Measurements from ENCODE around the gene SLCO6A1. TPM values are rescaled to one million over a fixed set of nuclear protein-coding genes. Genes with fewer than 3 reads are reported as not detected.

The SLCO6A1 gene, protein sequence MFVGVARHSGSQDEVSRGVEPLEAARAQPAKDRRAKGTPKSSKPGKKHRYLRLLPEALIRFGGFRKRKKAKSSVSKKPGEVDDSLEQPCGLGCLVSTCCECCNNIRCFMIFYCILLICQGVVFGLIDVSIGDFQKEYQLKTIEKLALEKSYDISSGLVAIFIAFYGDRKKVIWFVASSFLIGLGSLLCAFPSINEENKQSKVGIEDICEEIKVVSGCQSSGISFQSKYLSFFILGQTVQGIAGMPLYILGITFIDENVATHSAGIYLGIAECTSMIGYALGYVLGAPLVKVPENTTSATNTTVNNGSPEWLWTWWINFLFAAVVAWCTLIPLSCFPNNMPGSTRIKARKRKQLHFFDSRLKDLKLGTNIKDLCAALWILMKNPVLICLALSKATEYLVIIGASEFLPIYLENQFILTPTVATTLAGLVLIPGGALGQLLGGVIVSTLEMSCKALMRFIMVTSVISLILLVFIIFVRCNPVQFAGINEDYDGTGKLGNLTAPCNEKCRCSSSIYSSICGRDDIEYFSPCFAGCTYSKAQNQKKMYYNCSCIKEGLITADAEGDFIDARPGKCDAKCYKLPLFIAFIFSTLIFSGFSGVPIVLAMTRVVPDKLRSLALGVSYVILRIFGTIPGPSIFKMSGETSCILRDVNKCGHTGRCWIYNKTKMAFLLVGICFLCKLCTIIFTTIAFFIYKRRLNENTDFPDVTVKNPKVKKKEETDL
- not detected for total RNA-seq
- polyA plus RNA-seq (ENCODE audit: insufficient read depth, low read depth, low replicate concordance) = not detected
- long read RNA-seq, donor 1 = 0 reads
- long read RNA-seq, donor 2 = 0 reads
- long read RNA-seq, donor 3 = 0 reads
- long read RNA-seq, donor 4 = 0 reads
- long read RNA-seq, donor 5 = 0 reads
- long read RNA-seq, donor 6 = 0 reads
- long read RNA-seq, donor 7 = 0 reads
- long read RNA-seq, donor 8 = 0 reads
- long read RNA-seq, donor 9 = 0 reads
- long read RNA-seq, donor 10 = 0 reads

DNA sequence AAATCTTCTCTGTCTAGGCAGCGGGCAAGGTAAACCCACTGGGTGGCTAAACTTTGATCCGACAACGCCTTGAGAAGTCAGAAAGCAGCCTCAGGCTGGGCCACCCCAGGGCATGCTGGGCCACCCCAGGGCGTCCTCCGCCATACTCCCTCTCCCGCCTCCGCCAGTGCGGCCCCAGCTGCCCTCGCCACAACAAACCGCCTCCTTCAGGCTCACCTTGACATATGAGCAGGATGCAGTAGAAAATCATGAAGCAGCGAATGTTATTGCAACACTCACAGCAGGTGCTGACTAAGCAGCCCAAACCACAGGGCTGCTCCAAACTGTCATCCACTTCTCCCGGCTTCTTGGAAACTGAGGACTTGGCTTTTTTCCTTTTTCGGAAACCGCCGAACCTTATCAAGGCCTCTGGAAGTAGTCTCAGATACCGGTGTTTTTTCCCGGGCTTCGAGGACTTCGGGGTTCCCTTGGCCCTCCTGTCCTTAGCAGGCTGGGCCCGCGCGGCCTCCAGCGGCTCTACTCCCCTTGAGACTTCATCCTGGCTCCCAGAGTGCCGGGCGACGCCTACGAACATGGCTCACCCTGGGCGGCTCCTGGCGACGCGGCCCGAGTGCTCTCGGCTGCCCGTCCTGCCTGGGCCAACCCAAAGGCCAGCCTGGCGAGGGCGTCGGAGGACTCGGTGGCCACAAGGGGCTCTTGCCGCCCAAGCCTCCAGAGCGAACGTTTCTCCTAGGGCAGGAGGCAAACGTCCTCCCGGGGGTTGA, at the start of gene SLCO6A1:
SLCO6A1 (minus strand) TSS at position 731 of the 764 bp plus-strand sequence; CDS start at position 574, 157 bp downstream.
- no peak within 1 kb of the TSS for H3K27ac ChIP-seq (ENCODE audit: low read depth in 2 of 2, low read length in 2 of 2)
- H3K4me3 ChIP-seq (ENCODE audit: low read length in 3 of 3) = no peak within 1 kb of the TSS
- no peaks in the 10 kb centered on the region for H3K27me3 ChIP-seq (ENCODE audit: control insufficient read depth, insufficient read depth, low read length)
- DNase-seq = no peak
- no peaks in the 10 kb centered on the region for H3K36me3 ChIP-seq (ENCODE audit: control insufficient read depth in 2 of 3, insufficient read depth in 3 of 3, low read length in 3 of 3)
- FAIRE-seq = no peak
- H3K9ac ChIP-seq (ENCODE audit: low read length in 3 of 3) = no peak within 1 kb of the TSS
- no peaks in the 10 kb centered on the region for H3K4me1 ChIP-seq (ENCODE audit: control insufficient read depth in 2 of 3, insufficient read depth in 2 of 3, low read depth in 1 of 3, low read length in 3 of 3)
- intact Hi-C loops (cut with DNase I) = no loop called here
- TF ChIP-seq, protein P1, sequence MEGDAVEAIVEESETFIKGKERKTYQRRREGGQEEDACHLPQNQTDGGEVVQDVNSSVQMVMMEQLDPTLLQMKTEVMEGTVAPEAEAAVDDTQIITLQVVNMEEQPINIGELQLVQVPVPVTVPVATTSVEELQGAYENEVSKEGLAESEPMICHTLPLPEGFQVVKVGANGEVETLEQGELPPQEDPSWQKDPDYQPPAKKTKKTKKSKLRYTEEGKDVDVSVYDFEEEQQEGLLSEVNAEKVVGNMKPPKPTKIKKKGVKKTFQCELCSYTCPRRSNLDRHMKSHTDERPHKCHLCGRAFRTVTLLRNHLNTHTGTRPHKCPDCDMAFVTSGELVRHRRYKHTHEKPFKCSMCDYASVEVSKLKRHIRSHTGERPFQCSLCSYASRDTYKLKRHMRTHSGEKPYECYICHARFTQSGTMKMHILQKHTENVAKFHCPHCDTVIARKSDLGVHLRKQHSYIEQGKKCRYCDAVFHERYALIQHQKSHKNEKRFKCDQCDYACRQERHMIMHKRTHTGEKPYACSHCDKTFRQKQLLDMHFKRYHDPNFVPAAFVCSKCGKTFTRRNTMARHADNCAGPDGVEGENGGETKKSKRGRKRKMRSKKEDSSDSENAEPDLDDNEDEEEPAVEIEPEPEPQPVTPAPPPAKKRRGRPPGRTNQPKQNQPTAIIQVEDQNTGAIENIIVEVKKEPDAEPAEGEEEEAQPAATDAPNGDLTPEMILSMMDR (IDR thresholded peaks at IDR 0.05; ENCODE audit: borderline replicate concordance, extremely low read depth, insufficient read depth) = no peak
- no peaks in the 10 kb centered on the region for H3K9me3 ChIP-seq (ENCODE audit: control insufficient read depth in 2 of 3, insufficient read depth in 1 of 3, low read length in 3 of 3)

DNA sequence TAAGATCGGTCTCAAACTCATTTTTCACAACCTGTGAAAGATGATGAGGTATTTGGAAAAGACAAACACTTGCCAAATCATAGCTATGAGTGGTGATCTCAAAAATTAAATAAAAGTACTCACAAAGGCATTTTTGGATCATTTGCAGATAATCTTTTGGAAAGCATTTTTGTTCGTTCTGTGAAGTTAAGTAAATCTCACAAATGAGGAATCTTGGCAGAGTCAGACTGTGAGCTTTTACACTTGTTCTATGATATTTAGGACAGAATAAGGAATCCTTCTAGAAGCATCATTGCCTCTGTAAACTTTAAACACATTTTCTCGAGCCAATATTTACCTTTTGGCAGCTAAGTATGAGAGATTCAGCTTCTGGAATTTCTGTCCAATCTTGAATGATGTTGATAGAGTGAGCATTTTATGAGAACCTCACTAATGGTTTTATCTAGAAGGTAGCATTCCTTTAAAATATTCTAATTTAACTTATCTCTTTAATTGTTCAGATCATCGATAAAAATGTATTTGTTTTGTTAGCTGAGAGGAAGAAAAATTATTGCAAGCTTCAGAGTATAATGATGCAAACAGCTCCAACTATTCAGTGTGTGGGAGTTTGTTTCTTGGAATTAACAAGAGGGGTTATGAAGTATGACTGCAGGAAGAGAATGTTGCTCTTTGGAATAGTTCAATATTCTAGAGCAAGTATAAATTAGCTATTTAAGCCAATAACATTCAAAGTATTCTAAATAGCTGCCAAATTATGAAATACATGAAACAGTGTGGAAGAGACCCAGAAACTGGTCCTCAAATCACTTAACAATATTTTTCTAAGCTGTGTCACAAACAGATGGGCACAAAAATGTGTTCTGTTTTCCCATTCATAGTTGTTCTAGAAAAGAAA, 48.6 kb upstream of the SLCO6A1 start:
- Histone ChIP-seq H3K9ac (ENCODE audit: low read length in 3 of 3) (no peak overlapping the region), H3K36me3 (ENCODE audit: control insufficient read depth in 2 of 3, insufficient read depth in 3 of 3, low read length in 3 of 3) (no peaks in the 10 kb centered on the region), H3K4me1 (ENCODE audit: control insufficient read depth in 2 of 3, insufficient read depth in 2 of 3, low read depth in 1 of 3, low read length in 3 of 3) (no peaks in the 10 kb centered on the region), H3K9me3 (ENCODE audit: control insufficient read depth in 2 of 3, insufficient read depth in 1 of 3, low read length in 3 of 3) (no peaks in the 10 kb centered on the region), H3K27ac (ENCODE audit: low read depth in 2 of 2, low read length in 2 of 2) (no peak overlapping the region), H3K4me3 (ENCODE audit: low read length in 3 of 3) (no peak overlapping the region), H3K27me3 (ENCODE audit: control insufficient read depth, insufficient read depth, low read length) (no peaks in the 10 kb centered on the region)
- DNase-seq (no peak), FAIRE-seq (no peak)
- intact Hi-C loops (cut with DNase I) = no loop called here
- TF ChIP-seq, protein P1 (IDR thresholded peaks at IDR 0.05; ENCODE audit: borderline replicate concordance, extremely low read depth, insufficient read depth) = no peak

DNA sequence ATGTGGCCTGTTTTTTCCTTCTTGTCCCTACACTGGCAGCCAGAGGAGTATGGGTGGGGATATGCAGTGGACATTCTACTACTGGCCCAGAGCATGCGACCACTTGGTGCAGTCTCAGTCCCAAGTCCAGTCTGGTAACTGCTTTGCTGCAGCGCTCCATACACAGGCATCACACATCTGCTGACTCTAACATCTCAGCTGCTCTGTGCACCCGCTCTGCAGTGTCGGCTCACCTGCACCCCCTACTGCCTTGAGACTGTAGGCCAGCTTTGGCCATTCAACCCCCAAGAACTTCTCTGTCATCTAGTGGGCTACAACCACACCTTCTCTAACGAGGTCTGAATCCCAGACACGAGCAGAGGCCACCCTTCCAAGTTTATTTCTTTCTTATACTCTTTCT, 46.4 kb upstream of the SLCO6A1 start:
- no peaks in the 10 kb centered on the region for H3K4me1 ChIP-seq (ENCODE audit: control insufficient read depth in 2 of 3, insufficient read depth in 2 of 3, low read depth in 1 of 3, low read length in 3 of 3)
- FAIRE-seq = no peak
- no peaks in the 10 kb centered on the region for H3K36me3 ChIP-seq (ENCODE audit: control insufficient read depth in 2 of 3, insufficient read depth in 3 of 3, low read length in 3 of 3)
- H3K27me3 ChIP-seq (ENCODE audit: control insufficient read depth, insufficient read depth, low read length) = no peaks in the 10 kb centered on the region
- H3K9me3 ChIP-seq (ENCODE audit: control insufficient read depth in 2 of 3, insufficient read depth in 1 of 3, low read length in 3 of 3) = no peaks in the 10 kb centered on the region
- no peak overlapping the region for H3K4me3 ChIP-seq (ENCODE audit: low read length in 3 of 3)
- TF ChIP-seq, protein P1 (IDR thresholded peaks at IDR 0.05; ENCODE audit: borderline replicate concordance, extremely low read depth, insufficient read depth) = peak; percentile 28
- intact Hi-C loops (cut with DNase I) = no loop called here
- peak in 1 of 5 donors; percentile 23 for DNase-seq
- H3K27ac ChIP-seq (ENCODE audit: low read depth in 2 of 2, low read length in 2 of 2) = no peak overlapping the region
- H3K9ac ChIP-seq (ENCODE audit: low read length in 3 of 3) = no peak overlapping the region
